Eye (tissue), 1 donor: Measurements from ENCODE around the gene TMEM131L.
A peak's percentile ranks its signal among the peaks of the same experiment; 100 is the strongest.
"Not testable (repeated sequence)": the region's sequence is repeated elsewhere in the genome, so short reads cannot be mapped to it uniquely, and the experiment has no call there.

Experiments used
- DNase-seq: peaks from one replicate; pipeline ENCODE4 v3.0.0-alpha.2; 2015

The TMEM131L gene

DNA sequence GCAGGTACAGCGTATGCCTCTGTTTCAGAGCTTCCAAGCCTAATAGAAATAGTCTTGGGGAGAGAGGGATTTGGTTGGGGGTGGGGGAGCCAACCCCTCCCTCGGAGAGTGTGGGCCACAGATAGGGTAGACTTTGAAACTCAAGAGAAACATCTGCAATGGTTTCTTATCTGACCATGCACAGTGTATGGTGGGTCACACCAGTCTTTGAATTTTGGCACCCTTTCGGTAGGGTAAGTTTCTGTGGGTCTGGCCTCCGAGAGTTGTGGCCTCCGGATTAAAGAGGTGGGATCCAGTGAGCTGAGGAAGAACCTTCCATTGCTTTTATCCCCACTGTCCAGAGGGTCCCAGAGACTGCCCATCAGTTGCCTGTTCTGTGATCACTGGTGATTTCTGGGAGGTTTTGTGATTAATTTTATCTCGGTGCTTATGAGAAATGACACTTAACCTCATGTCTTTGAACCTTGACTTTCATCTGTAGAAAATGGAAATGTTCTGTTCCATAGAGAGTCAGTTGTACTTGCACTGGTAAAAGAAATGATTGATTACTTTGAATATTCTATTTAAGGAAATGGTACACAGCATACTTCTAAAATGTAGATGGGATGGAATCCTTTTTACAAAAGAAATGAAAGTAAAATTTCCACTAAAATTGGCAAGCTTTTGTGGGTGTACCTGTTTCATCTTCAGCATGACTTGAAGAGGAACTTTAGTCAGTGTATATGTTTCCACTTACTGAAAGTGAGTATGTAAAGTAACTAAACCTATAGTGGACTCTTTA is 62.7 kb downstream of the TMEM131L start:
- no peak for DNase-seq

DNA sequence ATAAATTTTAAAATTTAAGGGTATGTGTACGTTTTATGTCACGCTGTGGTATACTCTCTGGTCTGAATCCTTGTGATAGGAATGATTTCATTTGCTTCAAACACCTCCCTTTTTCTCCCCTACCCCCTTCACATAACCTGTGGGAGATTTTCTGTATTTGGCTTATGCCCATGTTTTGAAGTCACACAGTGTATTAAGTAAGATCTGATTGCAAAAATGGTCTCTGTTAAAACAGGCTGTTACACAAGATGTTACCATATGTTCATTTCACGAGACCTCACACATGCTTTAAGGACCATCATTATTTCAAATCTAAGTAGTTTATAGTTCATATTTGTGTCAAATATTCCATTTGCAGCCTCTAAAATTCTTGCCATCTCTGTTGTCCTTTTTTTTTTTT is 63.5 kb downstream of the TMEM131L start:
- no peak for DNase-seq

DNA sequence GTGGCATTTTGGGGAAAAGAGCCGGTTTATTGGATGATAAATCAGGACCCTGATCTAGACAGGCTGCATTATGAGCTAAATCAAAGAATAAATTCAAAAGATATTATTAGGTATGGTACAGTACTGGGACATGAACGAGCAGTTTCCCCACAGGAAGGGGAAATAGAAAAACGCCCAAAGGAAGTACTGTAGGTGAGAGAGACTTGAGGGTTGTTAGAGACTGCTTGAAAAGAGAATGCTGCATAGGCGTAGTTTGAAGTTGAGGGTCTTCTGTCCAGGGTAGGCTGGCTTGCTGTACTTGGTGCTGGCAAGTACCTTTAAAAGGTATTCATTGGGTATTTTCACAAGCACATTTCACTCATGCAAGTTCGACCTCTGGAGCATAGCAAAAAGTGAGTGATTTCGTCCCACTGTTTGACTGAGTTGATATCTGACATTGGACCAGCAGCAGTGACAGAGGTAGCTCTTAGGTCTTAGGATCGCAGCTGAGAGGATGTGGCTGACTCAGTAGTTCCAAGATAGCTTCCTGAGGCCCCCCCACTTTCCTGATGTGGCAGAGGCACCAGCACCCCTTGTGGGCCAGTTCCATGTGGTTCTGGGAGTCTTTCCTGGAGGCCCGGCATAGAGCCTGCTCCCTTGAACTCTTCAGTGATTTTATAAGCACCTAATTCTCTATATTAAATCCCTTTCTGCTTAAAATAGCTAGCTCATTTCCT is 64.3 kb downstream of the TMEM131L start:
- DNase-seq = no peak

DNA sequence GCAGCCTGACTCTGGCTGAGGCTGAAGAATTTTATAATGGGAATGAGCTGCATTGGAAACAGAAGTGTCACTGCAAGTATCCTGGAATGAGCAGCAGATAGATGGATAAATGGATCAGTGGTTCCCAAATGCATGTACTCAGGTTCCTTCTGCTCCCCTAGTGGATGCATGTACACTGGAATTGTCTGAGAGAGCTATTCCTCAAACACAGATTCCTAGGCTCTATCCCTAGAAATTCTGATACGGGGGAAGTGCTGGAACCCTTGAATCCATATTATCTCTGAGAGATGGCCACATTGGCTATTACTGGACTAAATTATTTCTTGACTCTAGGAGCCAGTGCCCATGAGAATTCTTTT is 64.8 kb downstream of the TMEM131L start:
- DNase-seq = no peak

DNA sequence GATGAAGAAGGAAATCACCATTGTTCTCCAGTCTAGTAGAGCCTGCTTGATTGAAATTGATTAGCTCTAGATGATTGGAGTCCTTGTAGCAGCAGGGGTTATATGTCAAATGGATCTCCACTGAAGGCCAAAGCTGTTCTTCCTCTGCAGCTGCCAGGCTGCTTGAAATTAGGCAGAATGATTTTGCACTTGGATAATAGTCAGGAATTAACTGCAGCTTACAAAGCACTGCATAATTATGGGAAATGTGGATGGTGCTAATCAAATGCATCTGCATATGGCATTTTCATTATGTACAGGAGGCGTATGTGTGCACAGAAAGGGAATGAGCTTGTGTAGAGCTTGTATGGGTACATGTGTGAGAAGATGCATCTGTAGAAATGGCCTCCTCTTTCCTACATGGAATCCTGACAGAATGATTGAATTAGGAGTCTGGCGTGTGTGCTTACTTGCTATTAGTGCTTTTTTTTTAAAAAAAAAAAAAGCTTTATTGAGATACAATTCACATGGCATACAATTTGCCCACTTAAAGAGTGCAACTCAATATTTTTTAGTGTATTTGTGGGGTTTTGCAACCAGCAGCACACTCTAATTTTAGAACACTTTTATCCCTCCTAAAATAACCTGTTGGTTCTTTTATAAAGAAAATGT is 65.9 kb downstream of the TMEM131L start:
- peak; percentile 84 for DNase-seq

DNA sequence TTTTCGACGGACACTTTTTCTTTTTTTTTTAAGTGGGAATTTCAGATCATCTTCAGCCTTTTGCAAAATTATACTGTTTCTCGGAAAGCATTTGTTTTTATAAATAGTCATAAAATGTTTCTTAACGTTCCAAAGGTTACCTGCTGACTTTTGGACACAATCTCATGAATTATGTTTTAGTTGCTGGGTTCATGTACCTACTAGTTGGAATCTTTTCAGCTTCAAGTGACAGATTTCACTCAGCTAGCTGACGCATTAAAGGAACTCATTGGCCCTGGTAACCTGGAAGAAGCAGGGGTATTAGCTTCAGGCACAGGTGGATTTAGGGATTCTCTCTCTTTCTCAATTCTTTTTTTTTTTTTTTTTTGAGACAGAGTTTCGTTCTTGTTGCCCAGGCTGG is 66.5 kb downstream of the TMEM131L start:
- DNase-seq = no peak

DNA sequence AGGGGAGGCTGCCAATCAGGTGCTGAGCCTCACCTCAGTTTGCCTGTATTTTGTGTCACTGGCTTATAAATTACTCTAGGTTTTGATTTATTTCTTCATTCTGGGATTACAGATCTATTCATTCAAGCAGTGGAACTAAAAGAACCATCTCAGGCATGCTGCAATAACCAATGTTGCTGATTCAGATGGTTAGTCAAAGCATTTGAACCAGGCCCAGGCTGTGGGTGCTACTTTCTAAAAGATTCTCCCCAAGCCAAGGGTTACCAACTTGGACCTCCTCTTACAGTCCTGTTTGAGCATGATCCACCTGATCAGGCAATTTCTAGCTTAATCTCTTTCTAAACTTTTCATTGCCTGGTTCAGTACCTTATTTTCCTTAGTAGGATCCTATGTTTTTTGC is 67.2 kb downstream of the TMEM131L start:
- no peak for DNase-seq

DNA sequence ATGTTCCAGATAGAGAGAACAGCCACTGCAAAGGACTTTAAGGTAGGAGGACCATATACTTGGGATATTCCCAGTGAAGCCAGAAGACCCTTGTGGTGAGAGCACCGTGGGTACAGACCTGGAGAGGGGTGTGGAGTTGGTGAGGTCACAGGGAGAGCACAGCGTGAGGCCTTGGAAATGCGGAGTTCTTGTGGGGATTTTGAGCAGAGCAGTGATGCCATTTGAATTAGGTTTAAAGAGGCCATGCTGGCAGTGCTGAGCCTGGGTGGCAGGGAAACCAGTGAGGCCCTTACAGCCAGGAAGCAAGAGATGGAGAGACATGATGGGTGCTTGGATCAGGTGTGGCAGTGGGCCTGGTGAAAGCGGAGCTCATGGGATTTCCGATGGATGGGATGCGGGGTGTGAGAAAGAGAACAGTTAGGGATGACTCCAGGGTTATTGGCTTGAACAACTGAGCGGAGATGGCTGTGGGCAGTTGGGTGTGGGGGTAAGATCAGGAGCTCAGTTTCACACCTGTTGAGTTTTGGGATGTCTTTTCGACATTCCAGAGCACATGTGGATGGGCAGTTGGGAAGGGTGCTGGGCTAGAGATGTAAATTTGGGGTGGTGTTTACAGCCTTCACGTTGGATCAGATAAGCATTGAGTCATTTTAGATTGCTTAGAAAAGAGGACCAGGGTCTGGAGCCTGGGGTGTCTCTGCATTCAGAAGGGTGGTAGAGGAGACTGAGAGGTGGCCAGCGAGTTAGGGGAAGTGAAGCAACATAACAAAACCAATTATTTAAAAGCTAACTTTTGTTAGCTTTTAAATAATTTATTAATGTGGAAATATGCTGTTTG is 68.9 kb downstream of the TMEM131L start:
- no peak for DNase-seq

DNA sequence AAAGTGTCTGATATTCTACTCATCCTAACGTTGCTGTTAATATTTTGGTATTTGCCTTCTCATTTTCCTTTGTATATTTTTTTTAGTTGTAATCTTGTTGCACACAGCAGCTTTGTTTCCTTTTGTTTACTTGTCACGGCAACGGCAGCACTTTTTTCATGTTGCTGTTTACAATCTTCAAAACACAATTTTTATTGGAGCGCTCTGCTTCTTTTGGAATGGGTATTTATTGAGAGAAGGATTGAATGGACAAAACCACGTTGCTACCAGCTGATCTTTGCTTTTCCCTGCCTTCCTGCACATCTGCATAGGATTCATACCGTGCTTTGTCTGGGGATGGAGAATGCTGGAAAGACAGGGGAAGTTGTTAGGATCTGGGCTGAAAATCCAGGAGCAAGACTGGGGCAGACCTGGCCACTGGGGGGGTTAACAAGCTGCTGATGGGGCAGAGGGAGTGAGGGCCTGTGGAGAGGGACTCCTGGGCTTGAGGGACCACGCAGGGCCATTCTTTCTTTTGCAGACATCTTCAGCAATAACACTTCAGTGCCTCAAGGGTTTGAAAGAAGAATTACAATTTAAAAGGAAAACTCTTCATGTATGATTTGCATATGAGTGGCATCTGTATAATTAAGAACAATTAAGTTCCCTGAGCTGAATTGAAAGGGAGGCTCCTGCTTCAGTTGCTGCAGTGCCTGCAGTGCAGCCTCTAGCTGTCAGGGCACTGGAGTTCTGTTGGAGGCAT is 69.8 kb downstream of the TMEM131L start:
- no peak for DNase-seq

DNA sequence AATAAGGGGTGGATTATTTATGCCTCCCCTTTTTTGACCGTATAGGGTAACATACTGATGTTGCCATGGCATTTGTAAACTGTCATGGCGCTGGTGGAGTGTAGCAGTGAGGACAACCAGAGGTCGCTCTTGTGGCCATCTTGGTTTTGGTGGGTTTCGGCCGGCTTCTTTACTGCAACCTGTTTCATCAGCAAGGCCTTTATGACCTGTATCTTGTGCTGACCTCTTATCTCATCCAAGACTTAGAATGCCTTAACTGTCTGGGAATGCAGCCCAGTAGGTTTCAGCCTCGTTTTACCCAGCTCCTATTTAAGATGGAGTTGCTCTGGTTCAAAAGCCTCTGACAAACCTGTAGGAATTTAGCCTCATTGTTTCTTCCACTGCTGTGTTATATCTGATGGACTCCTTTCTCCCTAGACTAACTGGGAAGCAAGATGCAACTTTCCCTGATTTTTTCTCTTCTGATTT is 71.4 kb downstream of the TMEM131L start:
- DNase-seq = no peak

DNA sequence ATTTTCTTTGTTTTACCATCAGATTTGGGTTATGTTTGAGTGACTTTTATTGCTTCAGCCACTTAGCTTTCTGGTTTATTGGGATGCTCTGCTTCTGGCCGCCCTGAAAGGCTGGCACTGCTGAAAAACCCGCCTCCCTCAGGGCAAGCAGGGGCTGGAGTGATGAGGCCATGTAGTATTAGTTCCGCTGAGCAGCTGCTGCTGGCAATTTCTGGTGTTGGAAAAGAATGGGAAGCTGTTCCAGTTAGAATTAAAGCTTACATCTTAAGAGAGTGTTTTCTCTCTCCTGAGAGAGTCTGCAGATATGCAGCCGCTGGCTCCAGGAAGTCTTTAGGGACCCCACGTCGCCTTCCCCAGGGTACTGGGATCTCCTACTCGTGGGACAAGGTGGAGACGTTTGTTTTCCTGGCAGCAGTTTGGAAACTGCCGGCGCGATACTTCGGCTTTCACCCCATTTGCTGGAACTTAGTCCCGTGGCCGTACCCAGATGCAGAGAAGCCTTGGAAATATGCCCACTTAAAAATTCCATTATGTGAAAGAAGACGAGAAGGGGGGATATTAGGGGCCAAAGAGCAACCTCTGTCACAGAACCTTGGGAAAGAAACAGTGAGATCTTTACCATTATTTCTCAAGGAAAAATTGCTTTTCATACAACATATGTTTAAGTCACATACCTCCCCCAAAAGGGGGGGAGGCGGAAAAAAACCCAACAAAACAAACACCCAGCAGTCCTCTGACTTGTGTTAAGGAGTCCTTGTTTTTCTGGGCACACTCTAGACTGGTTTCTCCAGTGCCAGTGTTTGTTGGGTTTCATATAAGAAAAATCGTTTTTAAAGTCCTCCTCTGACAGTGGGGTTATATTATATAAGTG is 72.6 kb downstream of the TMEM131L start:
- peak; percentile 68 for DNase-seq

DNA sequence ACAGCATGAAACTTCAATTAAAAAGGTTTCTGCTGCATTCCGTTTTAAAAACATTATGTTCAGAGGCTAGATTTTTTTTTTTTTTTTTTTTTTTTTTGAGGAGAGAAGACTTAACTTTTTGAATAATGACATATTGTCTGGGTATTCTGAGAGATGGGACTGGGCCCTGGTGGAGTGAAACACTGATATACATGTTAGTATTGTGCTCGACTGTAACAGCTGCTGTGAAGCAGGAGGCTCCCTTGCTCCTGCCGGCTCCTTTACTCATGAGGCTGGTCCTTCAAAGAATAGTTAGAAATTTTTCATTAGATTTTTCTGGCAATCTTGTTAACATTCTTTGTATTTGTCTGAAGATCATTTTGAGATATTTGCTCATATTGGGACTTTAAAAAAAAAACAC is 73.3 kb downstream of the TMEM131L start:
- DNase-seq = no peak

DNA sequence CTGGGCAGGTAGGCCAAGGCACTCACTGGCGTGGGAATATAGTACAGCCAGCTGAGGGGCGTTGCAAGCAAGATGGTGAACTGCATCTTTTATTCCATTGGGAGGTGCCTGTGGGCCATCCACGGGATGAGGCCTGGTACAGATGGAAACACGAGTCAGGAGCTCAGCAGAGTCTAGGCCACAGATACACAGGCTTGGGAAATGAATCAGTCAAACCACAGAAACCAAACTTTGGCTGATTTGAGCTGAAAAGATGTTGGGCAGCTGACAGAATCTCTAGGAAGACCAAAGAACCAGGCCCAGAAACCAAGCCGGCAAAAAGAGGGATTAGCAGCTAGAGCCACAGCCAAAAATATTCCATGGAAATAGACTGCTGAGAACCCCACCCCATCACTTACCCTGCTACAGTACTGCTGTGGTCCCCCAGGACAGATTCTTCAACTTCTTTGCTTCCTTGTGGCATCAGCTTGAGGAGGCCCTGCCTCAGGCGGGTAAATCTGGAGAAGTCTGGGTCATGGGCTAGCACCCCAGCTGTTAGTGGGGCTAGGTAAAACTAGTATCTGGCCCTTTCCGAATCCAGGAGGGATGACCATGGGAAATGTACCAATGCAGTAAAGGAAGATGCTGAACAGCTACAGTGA is 75.4 kb downstream of the TMEM131L start:
- no peak for DNase-seq

DNA sequence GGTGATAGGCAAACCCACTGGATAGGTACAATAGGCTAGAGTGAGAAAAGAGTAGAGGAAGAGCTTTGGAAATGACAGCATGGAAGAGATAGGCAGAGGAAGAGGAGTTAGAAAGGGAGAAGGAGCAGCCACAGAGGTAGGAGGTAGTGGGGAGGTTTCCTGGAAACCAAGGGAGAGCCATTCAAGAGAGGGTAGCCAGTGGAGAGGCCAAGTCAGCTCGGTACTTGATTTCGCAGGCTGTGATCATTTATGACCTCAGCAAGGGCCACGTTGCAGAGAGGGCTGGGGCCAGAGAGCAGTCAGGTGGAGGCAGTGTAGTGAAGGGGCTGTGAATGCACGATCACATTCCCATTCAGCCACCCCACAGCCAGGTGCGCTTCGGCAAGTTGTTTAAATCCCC is 76.0 kb downstream of the TMEM131L start:
- DNase-seq = no peak

DNA sequence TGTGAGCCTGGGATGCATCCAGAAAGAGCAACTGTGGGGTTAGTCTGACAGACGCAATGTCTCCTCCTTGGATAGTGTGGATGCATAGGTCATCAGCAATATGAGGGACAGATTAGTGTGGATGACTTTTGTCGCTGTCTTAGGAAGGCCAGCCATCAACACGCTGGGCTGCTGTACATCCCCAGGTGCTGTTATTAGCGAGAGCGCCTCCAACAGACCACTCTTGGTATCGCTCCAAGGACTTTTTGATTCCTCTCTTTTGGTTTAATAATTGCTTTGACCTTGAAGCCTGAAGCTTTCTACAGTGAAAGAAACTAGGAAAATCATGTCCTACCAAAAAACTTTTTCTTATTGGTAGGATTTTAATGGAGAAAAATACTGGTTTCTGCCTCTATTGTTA is 76.7 kb downstream of the TMEM131L start:
- DNase-seq = no peak

DNA sequence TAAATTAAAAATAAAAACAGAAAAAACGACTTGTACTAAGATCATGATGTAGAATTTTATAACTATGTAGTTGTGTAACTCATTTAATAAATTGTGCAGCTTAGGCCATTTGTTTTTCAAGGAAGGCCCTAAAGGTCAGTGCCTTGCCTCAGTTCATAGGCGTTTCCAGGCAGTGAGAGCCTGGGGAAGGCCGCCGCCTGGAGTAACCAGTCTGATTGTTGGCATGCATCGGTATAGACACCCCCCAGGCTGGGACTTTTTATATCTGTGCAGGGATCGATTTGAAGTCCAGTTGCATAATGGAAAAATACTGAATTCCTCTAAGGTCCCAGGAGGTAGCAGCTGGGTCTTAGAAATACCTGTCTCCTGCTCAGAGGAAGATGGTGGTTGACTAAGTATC is 77.2 kb downstream of the TMEM131L start:
- no peak for DNase-seq

DNA sequence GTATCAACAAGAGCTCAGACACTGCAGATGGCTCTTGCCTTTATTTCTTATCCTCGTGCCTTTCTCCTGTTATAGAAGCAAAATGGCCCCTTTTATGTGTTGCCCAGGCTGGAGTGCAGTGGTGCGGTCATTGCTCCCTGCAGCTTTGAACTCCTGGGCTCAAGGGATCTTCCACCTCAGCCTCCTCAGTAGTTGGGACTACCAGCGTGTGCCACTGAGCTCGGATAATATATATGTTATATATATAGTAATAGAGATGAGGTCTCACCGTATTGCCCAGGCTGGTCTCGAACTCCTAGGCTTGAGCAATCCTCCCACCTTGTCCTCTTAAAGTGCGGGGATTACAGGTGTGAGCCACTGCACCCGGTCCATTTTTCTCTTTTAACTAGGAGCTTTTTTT is 79.7 kb downstream of the TMEM131L start:
- no peak for DNase-seq

DNA sequence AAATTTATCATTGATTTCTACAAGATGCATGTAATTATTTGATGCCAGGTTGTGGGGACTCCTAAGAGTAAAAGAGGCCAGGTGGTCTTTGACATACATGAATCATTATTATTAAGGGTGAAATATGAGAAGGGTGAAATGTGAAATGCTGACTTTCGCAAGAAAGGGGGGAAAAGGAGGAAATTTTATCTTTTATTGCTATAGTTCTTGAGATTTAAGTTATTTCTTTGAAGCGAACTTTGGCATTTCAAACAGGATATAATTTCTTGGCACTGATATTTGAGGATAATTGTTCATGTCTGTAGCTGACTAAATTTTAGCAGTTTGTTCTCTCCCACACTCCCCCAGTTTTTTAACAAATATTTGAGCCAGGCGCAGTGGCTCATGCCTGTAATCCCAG is 80.1 kb downstream of the TMEM131L start:
- no peak for DNase-seq

DNA sequence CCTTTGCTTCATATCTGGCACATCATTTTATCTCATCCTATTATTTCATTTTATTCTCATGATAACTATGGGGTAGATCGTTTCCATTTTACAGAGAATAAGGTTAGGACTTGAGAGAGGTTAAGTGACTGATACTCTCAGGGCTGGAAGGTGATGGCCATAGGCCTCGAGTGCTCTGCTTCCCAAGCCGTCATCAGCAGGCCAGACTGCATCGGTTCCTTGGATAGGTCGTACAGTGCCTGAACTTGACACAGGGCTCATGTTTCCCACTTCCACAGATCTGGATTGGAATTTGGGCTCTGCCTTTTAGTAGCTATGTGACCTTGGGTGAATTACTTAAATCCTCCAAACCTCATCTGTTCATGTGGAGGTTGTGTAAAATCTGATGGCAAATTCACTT is 81.4 kb downstream of the TMEM131L start:
- DNase-seq = no peak

DNA sequence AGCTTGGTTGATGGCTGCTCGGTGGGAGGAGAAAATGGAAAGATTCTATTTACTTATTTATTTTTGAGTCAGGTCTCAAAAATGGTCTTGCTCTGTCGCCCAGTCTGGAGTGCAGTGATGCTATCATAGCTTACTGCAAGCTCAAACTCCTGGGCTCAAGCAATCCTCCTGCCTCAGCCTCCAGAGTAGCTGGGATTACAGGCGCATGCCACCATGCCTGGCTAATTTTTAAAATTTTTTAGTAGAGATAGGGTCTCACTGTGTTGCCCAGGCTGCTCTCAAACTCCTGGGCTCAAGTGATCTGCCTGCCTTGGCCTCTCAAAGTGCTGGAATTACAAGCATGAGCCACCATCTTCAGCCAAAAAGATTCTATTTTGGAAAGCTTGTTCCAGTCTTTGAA is 82.7 kb downstream of the TMEM131L start:
- DNase-seq = not testable (repeated sequence)

DNA sequence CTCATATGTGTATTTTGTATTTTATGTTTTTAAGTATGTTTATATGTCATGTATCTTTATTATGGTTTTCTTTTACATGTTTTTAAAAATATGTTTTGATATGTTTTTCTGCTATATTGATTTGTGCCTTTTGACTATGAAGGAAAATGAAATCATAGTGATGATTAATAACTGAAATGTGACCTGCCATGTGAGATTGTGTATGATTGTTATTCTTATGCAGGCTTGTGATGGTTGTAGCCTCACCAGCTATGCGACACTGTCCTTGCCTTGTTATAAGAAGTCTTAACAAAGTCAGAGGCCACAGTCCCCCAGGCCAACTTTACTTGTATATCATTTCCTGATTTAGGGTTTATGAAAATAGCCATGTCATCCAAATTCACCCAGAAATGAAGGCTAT is 83.2 kb downstream of the TMEM131L start:
- no peak for DNase-seq
